ENCODE measurements around the gene RBP4.

Gene RBP4

GRCh38 chr10:93620925-93621324 lies 19.9 kb upstream of the RBP4 start:
- H3K9ac ChIP-seq (ENCODE audit: low read length), result no peak overlapping the region
- no peaks in the 10 kb centered on the region for H3K79me2 ChIP-seq (ENCODE audit: low read length)
- H2AFZ ChIP-seq (ENCODE audit: low read length), result no peak overlapping the region
- H3K9me2 ChIP-seq (replicated peaks; ENCODE audit: insufficient read depth, low read length), result no peaks in the 10 kb centered on the region
- no peaks in the 10 kb centered on the region for H4K20me1 ChIP-seq (ENCODE audit: insufficient read depth, low read length)
- H3K4me3 ChIP-seq (ENCODE audit: low read length), result no peak overlapping the region
- DNase-seq, result no peak
- H3K27me3 ChIP-seq (replicated peaks; ENCODE audit: insufficient read depth, low read length), result no peaks in the 10 kb centered on the region
- H3K27ac ChIP-seq (ENCODE audit: low read length), result no peak overlapping the region
- TF ChIP-seq EZH2 (optimal IDR thresholded peaks at IDR 0.05; ENCODE audit: low read depth, low read length), result no peak
- no peak for TF ChIP-seq EZH2phosphoT487 (IDR thresholded peaks at IDR 0.05; ENCODE audit: low read length)
- TF ChIP-seq CTCF (IDR thresholded peaks at IDR 0.05; ENCODE audit: low read length), result no peak
- H3K4me1 ChIP-seq (ENCODE audit: low read length), result no peaks in the 10 kb centered on the region
- no peaks in the 10 kb centered on the region for H3K36me3 ChIP-seq (replicated peaks; ENCODE audit: insufficient read depth, low read length)
- H3K4me2 ChIP-seq (ENCODE audit: low read depth, low read length), result no peak overlapping the region
- H3K9me3 ChIP-seq (replicated peaks; ENCODE audit: insufficient read depth, low read length), result no peaks in the 10 kb centered on the region
- no peaks in the 10 kb centered on the region for H3F3A ChIP-seq (ENCODE audit: insufficient read depth, low read length)

- no peaks in the 10 kb centered on the region for H3F3A ChIP-seq (ENCODE audit: insufficient read depth, low read length)
- no peak overlapping the region for H2AFZ ChIP-seq (ENCODE audit: low read length)
- H3K4me2 ChIP-seq (ENCODE audit: low read depth, low read length), result no peak overlapping the region
- no peaks in the 10 kb centered on the region for H3K4me1 ChIP-seq (ENCODE audit: low read length)
- no peaks in the 10 kb centered on the region for H3K27me3 ChIP-seq (replicated peaks; ENCODE audit: insufficient read depth, low read length)
- H3K79me2 ChIP-seq (ENCODE audit: low read length), result no peaks in the 10 kb centered on the region
- no peaks in the 10 kb centered on the region for H3K9me2 ChIP-seq (replicated peaks; ENCODE audit: insufficient read depth, low read length)
- TF ChIP-seq EZH2 (optimal IDR thresholded peaks at IDR 0.05; ENCODE audit: low read depth, low read length), result no peak
- TF ChIP-seq CTCF (IDR thresholded peaks at IDR 0.05; ENCODE audit: low read length), result no peak
- TF ChIP-seq EZH2phosphoT487 (IDR thresholded peaks at IDR 0.05; ENCODE audit: low read length), result no peak
- H3K27ac ChIP-seq (ENCODE audit: low read length), result no peak overlapping the region
- no peaks in the 10 kb centered on the region for H3K36me3 ChIP-seq (replicated peaks; ENCODE audit: insufficient read depth, low read length)
- H3K4me3 ChIP-seq (ENCODE audit: low read length), result no peak overlapping the region
- H4K20me1 ChIP-seq (ENCODE audit: insufficient read depth, low read length), result no peaks in the 10 kb centered on the region
- no peak for DNase-seq
- no peak overlapping the region for H3K9ac ChIP-seq (ENCODE audit: low read length)
- no peaks in the 10 kb centered on the region for H3K9me3 ChIP-seq (replicated peaks; ENCODE audit: insufficient read depth, low read length)
These were observed 14.7 kb upstream of the RBP4 start for GRCh38 chr10:93615576-93616235.

- Histone ChIP-seq H2AFZ (ENCODE audit: low read length) (no peak overlapping the region), H3K36me3 (replicated peaks; ENCODE audit: insufficient read depth, low read length) (no peaks in the 10 kb centered on the region), H3K4me1 (ENCODE audit: low read length) (no peaks in the 10 kb centered on the region), H4K20me1 (ENCODE audit: insufficient read depth, low read length) (no peaks in the 10 kb centered on the region), H3K4me2 (ENCODE audit: low read depth, low read length) (no peak overlapping the region), H3K27ac (ENCODE audit: low read length) (no peak overlapping the region), H3K9me3 (replicated peaks; ENCODE audit: insufficient read depth, low read length) (no peaks in the 10 kb centered on the region), H3K27me3 (replicated peaks; ENCODE audit: insufficient read depth, low read length) (no peaks in the 10 kb centered on the region), H3F3A (ENCODE audit: insufficient read depth, low read length) (no peaks in the 10 kb centered on the region), H3K9me2 (replicated peaks; ENCODE audit: insufficient read depth, low read length) (no peaks in the 10 kb centered on the region), H3K4me3 (ENCODE audit: low read length) (no peak overlapping the region), H3K9ac (ENCODE audit: low read length) (no peak overlapping the region), H3K79me2 (ENCODE audit: low read length) (no peaks in the 10 kb centered on the region)
- no peak for TF ChIP-seq EZH2 (optimal IDR thresholded peaks at IDR 0.05; ENCODE audit: low read depth, low read length)
- TF ChIP-seq EZH2phosphoT487 (IDR thresholded peaks at IDR 0.05; ENCODE audit: low read length), result no peak
- no peak for TF ChIP-seq CTCF (IDR thresholded peaks at IDR 0.05; ENCODE audit: low read length)
- DNase-seq, result no peak
These were observed 13.2 kb upstream of the RBP4 start for GRCh38 chr10:93614101-93614825.

All from MM.1S (cell line).